RPMI8226 (cell line): ENCODE data around the gene CHST11.

Source experiments
- DNase-seq: peaks from one replicate; pipeline ENCODE4 v3.0.0-alpha.2; 2015

The CHST11 gene

DNA sequence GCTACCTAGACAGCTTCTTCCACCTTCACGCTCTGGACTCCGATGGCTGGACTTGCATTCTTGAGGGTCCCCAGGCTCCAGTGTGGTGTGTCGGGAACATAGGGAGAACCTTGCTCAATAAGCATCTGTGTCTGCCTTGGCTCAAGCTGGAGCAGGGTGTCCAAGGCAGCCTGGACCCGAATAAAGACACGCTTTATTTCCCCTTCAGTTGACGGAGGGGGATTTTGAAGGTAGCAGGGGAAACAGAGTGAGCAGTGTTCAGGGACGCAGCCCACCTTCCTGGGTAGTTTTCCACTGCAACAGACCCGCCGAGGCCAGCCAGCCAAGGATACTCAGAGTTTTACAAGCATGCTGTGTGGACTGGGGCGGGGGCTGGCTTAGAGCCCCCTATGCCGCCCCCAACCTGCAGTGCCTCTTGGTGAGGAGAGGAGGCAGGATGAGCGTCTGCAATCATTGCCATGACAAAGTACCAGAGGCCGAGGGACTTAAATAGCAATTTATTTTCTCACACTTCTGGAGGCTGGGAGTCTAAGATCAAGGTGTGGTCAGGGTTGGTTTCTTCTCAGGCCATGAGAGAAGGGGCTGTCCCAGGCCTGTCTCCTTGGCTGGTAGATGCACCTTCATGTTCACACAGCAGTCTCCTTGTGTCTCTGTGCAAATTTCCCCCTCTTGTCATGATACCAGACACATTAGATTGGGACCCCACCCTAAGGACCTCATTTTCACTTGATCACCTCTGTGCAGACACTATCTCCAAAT is 201.2 kb downstream of the CHST11 start:
- DNase-seq: no peak

DNA sequence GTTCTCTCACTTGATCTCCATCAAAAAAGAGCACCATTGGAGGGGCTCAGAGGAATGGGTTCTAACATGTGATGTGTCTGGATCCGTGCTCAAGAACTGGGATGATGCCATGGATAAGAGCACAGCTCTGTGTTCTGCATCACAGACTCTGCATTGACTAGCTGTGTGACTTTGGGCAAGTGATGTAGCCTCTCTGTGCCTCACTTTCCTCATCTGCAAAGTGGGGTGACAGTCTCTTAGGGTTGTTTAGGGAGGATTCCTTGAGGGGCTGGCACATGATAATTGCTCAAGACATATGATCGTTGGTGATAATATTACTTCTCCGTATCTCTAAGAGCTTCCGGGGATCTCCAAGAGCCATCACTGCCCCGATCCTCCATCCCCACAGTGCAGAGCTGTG is 202.3 kb downstream of the CHST11 start:
- DNase-seq: no peak

DNA sequence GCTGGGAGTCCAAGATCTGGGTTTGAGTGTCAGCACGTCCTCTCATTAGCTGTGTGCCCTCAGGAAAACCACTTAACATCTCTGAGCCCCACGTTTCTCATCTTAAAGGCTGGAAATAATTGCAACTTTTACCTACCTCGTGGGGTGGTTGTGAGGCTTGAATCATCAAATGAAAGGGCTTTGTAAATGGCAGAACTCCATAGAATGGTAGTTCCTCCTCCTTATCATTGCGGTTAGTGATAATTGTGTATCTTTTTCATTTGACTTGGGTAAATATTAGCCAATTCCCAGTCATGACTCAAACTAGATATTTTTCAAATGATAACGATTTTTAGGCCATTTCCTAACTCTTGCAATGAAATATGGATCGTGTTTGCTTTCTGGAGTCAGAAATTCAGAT is 205.5 kb downstream of the CHST11 start:
- no peak for DNase-seq

DNA sequence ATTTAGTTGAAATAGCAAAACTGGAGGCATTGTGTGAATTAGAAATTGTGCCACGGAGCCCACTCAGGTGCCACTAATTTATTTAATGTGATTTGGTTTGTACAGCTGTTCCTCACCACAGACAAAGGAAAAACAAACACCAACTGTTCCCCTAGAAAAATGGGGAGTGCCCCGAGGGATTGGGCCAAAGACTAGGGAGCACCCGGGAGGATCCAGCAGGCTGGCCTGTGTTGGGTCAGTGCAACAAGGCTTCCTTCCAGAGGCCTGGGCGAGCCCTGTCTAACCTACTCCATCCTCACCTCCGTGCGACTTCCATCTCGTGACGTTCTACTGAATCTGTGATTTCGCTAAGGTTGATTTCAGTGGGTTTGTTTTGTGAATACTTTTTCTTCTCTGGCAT is 206.2 kb downstream of the CHST11 start:
- DNase-seq: no peak

DNA sequence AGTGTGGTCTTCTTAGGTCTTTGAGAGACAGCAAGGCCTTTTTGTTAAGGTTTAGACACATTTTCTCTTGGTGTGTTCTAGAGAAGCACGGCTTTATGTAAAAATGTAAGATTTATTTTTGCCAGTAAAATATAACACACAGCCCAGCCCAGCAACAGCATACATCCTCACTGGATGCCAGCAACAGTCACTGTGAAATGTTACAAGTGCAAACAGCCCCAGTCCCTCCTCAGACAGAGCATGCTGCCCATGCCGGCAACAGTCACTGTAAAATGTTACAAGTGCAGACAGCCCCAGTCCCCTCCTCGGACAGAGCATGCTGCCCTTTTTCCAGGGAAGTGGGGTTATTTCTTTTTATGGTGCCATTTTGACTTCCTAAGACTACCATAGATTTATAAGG is 207.6 kb downstream of the CHST11 start:
- DNase-seq: no peak

DNA sequence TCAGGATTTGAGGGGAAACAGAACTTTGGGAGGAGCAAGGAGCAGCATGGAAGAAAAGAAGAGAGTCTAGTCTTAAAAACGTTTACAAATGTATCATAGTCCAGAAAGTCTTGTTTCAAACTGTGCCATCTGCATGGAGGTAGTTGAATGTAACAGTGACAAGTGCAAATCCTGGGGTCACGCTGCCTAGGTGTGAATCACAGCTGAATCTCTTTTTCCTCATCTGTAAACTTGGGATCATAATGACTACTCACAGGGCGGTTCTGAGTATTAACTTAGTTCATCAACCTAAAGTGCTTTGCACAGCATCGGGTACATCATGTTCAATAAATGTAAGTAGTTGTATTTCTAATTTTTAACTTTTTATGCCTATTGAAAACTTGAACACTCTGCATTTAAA is 208.5 kb downstream of the CHST11 start:
- DNase-seq: no peak

DNA sequence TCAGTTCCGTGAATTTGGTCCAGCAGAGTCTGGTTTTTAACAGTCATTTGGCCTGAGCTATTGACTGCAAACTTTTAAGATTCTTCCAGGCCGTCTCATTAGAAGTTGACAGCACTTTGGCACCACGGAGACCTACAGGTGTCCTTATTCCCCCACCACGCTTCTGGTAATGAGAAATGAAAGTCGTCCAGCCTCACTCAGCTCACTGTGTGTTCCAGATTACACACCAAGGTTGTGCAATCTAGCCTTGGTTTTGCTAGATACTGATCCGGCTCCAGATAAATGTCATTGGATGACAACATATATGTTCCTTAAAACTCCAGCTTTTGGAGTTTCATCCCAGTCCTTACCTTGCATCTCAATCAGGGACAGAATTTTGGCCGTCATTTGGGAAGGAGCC is 210.4 kb downstream of the CHST11 start:
- no peak for DNase-seq

DNA sequence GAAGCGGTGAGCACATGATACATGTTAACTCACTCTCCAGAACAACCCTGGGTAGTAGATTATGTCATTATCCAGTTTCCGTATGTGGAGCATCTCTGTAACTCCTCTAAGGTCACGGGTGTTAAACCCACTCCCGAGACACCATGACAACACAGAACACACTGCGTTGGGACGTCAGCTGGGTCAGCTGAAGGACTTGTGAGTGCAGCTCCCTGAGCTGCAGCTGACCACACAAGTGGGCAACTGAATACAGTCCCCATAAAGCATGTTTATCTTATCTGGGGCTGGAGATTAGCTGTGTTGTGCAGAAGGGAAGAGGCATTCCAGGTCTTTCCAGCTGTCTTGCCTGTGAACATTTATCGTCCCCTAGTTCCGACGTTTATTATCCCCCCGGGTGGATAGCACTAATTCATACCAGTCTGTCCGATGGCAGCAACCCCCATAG is 211.5 kb downstream of the CHST11 start:
- DNase-seq: no peak

DNA sequence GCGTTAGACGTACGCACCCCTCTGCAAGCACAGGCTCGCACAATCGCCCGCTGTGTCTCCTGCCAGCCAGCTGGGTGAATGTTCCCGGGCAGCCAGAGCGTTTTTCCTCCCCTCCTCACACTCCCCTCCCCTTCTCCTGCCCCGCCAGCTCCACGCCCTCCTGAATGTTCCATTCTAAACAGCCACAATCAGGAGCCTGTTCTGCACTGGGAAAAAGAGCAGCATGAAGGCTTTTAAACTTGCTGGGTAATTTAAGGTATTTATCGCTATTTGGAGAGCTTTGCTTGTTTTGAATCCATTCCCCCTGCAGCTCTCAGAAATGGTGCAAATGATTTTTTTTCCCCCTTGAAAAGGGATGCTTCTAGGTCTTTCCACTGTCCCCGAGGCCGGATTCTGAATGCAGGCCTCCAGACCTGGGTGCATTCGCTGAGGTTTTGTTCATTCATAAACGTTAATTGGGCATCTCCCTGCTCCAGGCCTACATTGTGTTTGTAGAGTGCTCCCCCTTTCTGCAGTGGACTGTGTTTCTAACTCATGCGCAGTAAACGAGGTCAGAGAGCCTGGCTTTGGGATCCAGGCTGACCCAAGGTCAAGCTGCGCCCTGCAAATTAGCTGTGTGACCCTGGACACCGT is 212.5 kb downstream of the CHST11 start:
- no peak for DNase-seq

DNA sequence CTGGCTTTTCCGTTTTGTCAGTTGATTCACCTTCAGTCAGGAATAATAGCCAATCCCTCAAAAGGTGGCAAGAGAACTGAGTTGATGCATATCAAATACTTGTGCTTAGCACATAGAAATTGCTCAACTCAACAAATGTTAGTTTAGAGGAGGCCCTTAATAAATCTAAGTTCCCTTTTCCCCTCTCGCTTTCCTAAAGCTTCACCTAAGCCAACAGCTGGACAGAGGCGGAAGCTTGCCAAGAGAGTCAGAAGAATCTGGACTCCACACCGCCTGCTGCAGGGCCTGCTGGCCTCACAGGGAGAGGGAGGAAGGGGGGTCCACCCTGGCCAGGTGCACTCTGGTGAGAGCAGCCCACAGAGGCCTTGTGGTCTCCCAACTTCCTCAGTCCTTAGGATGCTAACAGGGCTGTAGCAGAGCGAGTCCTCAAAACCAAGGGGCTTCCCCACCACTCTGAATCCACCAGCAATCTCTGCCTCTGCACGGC is 213.1 kb downstream of the CHST11 start:
- peak; percentile 90 for DNase-seq

DNA sequence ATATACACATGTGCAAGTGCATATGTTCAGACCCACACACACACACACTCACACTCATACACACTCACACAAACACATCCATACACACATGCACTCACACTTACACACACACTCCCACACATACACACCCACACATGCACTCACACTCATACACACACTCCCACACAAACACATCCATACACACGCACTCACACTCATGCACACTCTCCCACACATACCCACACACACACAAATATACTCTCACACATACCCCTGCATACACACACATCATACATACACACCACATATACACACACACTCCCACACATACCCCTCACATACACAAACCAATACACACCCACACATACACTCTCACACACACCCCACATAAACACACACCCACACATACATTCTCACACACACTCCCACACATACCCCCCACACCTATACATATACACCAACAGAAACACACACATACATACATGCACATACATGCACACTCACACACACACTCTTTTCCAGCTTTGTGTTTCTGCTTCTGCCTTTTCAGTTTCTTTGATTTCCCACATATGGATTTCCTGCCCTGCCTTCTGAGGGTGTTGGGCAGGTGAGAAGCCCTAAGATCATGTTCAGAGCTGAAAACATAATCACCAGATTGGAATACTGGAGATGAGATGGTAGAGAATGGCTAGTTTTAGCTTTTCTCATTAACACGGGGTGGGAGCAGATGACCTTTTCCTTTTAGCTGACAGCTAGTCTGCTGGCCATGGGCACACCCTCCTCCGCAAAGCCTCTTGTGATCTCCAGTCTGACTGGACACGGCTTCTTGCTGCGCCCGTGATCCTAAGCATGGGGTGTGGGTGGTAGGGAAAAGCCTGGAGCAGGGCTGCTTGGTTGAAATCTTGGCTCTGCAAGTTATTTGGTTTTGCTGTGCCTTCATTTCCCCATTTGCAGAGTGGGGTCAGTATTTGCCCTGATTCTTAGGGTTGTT is 214.0 kb downstream of the CHST11 start:
- no peak for DNase-seq

DNA sequence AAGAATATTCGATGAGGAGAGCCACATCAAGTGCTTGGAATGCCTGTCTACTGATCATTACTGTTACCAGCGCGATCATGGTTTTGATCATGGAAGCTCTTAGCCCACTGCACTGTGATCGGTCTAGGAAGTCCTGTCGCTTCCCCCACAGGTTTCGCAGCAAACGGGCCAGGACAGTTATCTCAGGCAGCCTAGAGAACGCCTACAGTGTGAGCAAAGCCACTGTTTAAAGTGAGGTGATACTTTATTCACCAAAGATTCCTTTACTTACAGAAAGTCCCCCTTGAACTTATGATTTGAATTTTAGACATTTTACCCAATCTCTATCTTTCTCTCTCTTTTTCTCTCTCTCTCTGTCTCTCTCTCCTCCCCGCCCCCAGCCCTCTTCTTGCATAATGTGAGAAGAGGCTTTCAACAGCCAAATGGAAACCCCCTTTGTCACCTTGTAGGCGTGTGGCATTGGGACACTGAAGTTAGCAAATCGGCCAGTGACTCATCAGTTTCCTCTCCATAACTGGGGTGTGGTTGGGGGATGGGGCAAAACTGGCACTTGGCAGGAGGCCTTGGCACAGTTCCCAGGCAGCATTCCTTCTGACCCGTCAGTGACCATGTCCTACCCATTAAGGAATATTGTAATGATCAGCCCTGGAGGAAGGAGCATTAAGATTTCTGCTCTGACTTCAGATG is 214.8 kb downstream of the CHST11 start:
- DNase-seq: peak; percentile 75

DNA sequence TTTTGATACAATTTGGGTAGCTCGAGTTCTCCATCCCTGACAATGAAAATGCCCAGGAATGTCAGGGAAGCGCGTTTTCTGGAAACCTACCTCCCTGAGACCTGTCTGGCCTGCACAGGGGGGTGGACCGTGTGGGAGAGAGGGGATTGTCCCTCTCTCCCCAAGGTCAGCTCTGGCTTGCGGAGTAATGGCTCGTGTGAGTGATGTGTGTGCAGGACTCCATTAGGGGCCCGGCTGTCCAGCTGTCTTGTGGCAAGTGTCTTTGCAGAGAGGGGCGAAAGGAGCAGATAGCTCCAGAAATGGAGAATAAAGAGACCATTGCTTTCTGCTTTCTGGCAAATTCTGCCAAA is 215.3 kb downstream of the CHST11 start:
- no peak for DNase-seq

DNA sequence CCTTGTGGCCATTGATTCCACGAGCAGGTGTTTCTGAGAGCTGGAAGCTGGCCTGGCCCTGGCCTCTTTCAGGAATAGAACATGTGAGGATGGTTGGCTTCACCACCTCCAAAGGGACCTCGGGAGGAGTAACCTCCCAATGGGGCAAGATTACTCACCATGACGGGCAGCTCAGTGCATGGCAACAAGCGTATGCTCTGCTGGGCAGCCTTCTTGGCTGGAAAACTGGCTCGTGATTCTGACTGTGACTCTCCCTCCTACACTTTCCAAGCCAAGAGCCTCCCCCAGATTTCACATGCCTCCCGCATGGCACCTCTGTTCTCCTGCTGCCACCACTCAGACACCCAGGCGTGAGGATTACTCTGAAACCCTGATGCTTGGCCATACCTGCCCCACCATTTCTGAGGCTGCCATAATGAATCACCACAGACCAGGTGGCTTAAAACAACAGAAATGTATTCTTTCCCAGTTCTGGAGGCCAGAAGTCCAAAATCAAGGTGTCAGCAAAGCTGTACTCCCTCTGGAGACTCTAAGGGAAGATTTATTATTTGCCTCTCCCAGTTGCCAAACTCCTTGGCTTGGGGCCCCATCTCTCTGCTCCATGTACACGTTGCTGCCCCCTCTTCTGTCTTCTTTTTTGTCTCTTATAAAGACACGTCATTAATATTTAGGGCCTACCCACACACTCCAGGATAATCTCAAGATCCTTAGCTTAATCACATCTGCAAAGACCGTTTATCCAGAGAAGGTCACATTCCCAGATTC is 215.9 kb downstream of the CHST11 start:
- DNase-seq: no peak

DNA sequence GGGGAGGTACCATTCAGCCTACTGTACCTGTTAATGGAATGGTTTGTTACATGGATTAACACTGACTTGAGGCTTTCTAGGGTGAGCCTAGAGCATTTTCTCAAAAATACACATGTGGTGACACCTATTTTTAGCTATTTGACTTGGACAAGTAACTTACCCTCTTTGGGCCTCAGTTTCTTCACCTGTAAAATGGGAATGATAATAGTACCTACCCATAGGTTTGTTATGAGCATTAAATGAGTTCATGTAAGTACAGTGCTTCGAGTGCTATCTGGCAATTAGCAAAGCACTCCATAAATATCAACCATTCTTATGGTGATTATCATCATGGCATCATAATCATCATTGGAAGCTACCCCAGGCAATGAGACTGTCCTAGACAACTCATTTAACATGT is 216.5 kb downstream of the CHST11 start:
- DNase-seq: no peak

DNA sequence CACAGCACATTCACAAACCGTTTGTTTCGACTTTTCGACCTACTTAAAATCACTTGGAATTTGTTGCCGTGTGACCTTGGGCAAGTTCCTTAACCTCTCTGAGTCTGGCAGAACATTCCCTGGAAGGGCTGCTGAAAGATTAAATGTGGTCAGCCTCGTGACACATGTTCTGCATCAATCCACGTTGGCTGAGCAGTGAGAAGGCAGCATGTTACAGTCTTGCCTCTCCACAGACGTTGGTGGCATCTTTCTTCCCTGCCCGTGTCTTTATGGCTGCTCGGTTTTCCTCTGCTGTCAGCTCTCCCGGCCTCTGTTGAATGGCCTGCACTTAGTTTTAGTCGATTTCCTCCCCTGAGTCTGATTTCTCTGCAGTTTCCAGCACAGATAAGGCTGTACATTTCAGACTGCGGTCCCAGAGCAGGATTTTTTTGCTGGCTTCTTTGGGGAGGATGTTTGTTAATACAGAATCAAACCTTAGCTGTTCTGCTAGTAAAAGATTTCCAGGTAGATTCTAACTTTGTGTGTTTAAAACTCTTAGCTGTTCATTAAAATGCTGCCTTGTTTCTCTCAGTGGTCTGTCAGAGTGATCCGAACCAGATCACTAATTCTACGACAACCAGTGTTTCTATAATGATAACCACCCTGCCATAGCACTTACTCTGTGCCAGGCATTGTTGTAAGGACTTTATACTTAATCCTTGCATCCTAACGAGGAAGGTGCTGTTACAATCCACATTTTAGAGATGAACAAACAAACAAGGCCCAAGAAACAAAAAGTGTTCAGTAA is 217.1 kb downstream of the CHST11 start:
- DNase-seq: no peak

DNA sequence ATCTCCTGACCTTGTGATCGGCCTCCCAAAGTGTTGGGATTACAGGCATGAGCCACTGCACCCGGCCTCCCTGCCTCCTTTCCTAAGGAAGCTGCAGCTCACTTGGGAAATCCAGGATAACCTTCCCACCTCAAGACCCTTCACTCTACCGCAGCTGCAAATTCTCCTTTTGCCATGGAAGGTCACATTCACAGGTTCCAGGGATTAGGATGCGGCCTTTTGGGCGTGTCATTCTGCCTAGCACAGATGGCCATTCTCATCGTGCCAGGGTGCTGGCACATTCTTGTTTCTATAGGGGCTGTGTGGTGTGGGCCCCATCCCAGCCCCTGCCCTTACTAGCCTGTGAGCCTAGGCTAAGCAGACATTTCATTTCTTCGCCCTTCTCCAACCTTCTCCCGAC is 219.9 kb downstream of the CHST11 start:
- no peak for DNase-seq

DNA sequence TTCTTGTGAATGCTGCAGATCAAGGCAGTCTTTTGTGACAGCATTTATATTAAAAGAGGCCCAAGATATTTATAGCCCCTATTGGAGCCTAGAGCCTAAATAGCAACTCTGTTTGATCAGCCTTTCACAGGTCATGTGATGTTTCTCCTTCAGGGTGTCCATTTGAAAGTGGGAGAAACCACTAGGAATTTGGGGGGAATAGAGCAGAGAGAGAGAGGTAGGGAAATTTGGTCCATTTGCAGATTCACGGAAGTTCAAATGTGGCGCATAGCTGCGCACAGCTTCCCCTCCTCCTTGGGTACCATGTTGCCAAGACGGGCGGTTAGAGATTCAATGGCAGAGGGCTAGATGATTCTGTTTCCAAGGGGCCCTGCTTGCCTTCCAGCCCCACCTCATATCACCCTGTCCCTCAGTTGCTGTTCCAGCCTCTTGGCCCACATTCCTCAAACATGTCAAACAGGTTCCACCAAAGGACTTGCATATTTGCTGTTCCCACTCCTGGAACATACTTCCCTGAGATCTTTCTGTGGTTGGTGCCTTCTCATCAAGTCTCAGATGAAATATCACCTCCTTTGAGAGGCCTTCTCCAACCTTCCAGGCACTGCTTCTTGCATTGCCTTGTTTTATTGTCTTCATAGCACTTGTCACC is 220.8 kb downstream of the CHST11 start:
- no peak for DNase-seq

DNA sequence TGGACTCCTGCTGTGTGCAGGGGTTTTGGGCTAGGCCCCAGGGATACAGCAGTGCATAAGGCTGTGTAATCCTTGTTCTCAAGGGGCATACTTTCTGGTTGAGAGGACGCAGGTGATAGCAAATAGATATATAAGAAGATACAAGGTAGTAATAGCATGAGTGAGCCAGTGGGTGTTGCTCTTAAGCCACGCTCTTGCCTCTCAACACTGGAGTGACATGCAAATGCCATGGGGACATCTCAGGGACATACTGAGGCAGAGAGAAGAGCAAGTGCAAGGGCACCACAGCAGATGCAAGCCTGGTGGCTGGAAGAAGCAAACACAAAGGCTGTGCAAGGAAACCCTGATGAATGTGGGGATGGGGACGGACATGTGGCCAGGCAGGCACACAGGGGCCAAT is 223.3 kb downstream of the CHST11 start:
- DNase-seq: no peak

DNA sequence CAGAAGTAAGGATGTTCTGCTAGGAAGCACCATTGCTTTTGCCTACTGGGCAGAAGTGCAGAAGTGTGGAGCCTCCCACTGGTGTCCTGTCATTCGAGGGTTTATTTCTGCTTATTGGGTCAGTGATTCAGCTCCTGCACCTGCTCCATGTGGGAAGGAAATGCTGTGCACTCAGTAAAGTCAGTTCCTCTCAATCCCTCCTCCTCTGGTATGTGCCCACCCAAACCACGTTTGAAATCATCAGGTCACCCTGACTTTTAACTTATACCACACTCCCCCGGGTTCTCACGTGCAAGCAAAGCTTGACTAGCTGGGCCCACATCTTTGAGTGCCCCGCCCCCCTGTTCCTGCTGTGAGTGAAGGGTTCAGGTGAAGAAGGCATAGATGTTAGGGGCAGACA is 223.7 kb downstream of the CHST11 start:
- no peak for DNase-seq
